GM19463 (cell line): ENCODE results near the gene GAS7.
"Not testable (repeated sequence)": the region's sequence is repeated elsewhere in the genome, so short reads cannot be mapped to it uniquely, and the experiment has no call there.

Experiments
- ATAC-seq: cut with Tn5 transposase; IDR thresholded peaks from one replicate; pipeline ENCODE4 v1.9.1; 2021; ENCODE audit warnings: mild to moderate bottlenecking, moderate library complexity; ENCODE audit not compliant: unreplicated experiment

GAS7 gene

GRCh38 chr17:10114931-10115535 lies 83.4 kb downstream of the GAS7 start:
- ATAC-seq: peak; percentile 41

- ATAC-seq: no peak
Measured at GRCh38 chr17:10112962-10113361, 85.4 kb downstream of the GAS7 start.

- ATAC-seq: no peak
Measured at GRCh38 chr17:10111907-10112452, 86.4 kb downstream of the GAS7 start.

GRCh38 chr17:10109146-10109545 lies 89.3 kb downstream of the GAS7 start:
- no peak for ATAC-seq

- ATAC-seq: no peak
Measured at GRCh38 chr17:10107316-10108165, 90.9 kb downstream of the GAS7 start.

- ATAC-seq: no peak
Measured at GRCh38 chr17:10106067-10106466, 92.3 kb downstream of the GAS7 start.

- ATAC-seq: no peak
Measured at GRCh38 chr17:10105513-10106001, 92.8 kb downstream of the GAS7 start.

GRCh38 chr17:10103712-10104111 lies 94.7 kb downstream of the GAS7 start:
- ATAC-seq: no peak

- no peak for ATAC-seq
Measured at GRCh38 chr17:10102817-10103216, 95.6 kb downstream of the GAS7 start.

- no peak for ATAC-seq
Measured at GRCh38 chr17:10099051-10099571, 99.3 kb downstream of the GAS7 start.

- ATAC-seq: no peak
Measured at GRCh38 chr17:10096596-10096995, 101.8 kb downstream of the GAS7 start.

- ATAC-seq: not testable (repeated sequence)
Measured at GRCh38 chr17:10095295-10095694, 103.1 kb downstream of the GAS7 start.

GRCh38 chr17:10094797-10095196 lies 103.6 kb downstream of the GAS7 start:
- no peak for ATAC-seq

- no peak for ATAC-seq
Measured at GRCh38 chr17:10092595-10092994, 105.8 kb downstream of the GAS7 start.

GRCh38 chr17:10091046-10091445 lies 107.4 kb downstream of the GAS7 start:
- no peak for ATAC-seq

GRCh38 chr17:10089196-10089804 lies 109.1 kb downstream of the GAS7 start:
- no peak for ATAC-seq

- no peak for ATAC-seq
Measured at GRCh38 chr17:10088444-10088843, 110.0 kb downstream of the GAS7 start.

- no peak for ATAC-seq
Measured at GRCh38 chr17:10087355-10087754, 111.1 kb downstream of the GAS7 start.

- no peak for ATAC-seq
Measured at GRCh38 chr17:10083864-10084263, 114.5 kb downstream of the GAS7 start.

- ATAC-seq: no peak
Measured at GRCh38 chr17:10082795-10083194, 115.6 kb downstream of the GAS7 start.

GRCh38 chr17:10081571-10082169 lies 116.7 kb downstream of the GAS7 start:
- no peak for ATAC-seq
